Jurkat, Clone E6-1 (cell line): Measurements from ENCODE around the gene ACO1.

Experiments used
- DNase-seq: peaks from one replicate; pipeline ENCODE4 v3.0.0-alpha.2; 2011; ENCODE audit warnings: low read depth, low spot score
- H3K4me3 ChIP-seq: 2 replicates; pipeline ENCODE4 v1.5.1; 2011; ENCODE audit warnings: mild to moderate bottlenecking, low read length, control low read depth, moderate library complexity

ACO1 gene

DNA sequence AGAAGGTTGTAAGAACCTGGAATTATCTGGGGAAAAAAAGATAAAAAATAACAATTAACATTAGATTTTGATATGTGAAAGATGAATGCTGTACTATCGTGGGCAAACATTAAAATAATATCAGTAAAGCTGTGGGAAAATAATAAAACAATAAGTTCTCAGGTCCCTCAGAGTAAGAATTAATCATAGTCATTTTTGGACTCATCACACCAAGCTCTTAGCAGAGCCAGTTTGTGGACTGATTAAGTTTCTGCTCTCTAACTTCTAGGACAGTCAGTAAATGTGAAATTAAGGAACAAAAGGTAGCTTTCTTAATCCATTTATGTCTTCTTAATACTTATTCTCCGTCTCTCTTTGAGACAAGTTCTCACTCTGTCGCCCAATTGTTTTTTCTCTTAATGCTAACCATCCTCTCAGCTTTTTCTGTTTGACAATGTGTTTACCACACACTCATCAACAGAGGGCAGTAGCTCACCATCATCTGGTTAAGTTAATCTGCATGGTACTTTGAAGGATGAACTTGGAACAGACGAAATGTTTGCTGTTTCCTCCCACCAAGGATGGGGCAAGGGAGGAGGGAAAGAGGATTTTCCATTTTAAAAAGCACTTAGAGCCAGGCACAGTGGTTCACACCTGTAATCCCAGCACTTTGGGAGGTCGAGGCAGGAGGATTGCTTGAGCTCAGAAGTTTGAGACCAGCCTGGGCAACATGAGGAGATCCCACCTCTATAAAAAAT lies 5.3 kb upstream of the ACO1 start:
- no peak overlapping the region; the same call in 1 of the 2 replicates for H3K4me3 ChIP-seq
- DNase-seq = peak; percentile 81

DNA sequence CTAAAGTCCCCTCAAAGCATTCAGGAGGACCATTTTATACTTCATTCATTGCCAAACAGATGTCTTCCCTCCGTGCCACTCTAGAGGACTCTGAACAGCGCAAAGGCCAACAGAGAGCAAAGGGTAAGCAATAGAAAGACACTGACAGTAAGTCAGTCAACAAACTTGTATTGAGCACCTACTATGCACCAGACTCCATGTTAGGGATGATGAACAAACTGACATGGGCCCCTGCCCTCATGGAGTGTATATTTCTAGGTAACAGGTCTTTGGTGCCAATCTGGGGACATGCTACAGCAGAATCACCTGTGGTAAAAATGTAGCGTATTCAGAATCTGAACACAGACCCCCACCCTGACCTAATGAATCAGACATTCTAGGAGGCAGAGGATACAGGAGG lies 3.5 kb upstream of the ACO1 start:
- DNase-seq = no peak
- H3K4me3 ChIP-seq = no peak overlapping the region

DNA sequence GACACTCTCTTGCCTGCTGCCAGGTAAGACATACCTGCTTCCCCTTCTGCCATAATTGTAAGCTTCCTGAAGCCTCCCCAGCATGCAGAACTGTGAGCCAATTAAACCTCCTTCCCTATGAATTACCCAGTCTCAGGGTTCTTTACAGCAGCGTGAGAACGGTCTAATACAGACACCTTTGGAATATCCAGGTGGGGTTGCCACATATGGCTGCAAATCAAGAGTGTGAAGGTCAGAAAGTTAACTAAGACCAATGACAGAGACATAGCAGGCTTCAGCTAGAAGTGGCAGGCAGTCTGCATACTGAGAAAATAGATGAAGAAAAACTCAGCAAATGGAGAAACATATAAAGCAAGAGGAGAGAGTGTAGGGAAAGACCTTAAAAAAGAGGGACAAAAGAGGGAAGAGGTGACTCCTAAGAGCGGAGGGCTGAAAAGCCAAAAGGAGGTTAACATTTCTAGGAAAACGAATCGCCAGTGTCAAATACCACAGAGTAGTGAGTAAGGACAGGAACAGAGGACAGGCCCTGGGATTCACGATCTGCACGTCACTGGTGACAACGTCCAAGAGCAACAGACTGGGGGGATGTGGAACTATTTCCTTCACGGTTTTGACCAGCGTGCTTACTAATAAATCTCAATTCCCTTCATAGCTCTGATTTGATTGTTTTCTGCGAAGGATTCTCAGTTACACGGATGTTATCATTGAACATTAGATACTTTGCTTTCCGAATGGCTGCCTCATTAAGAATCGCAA lies 1.7 kb upstream of the ACO1 start:
- DNase-seq = no peak
- no peak overlapping the region for H3K4me3 ChIP-seq

DNA sequence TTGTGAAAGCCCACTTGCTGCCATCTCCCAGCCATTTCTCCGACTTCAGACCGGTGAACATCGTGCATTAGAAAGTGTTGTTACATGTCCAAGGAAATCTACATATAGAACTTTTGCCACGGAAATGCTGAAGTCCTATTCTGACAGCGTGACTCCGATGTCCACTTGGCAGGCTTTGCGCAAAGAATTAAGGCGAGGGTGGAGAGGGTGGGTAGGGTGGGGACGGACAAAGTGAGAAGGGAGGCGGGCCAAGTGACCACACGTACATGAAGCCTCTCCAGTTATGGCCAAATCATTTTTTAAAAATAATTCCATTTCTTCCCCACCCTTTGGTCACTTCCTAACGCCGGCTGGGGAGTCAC lies 460 bp upstream of the ACO1 start:
- DNase-seq = no peak
- peak overlapping the region; percentile 83 for H3K4me3 ChIP-seq

DNA sequence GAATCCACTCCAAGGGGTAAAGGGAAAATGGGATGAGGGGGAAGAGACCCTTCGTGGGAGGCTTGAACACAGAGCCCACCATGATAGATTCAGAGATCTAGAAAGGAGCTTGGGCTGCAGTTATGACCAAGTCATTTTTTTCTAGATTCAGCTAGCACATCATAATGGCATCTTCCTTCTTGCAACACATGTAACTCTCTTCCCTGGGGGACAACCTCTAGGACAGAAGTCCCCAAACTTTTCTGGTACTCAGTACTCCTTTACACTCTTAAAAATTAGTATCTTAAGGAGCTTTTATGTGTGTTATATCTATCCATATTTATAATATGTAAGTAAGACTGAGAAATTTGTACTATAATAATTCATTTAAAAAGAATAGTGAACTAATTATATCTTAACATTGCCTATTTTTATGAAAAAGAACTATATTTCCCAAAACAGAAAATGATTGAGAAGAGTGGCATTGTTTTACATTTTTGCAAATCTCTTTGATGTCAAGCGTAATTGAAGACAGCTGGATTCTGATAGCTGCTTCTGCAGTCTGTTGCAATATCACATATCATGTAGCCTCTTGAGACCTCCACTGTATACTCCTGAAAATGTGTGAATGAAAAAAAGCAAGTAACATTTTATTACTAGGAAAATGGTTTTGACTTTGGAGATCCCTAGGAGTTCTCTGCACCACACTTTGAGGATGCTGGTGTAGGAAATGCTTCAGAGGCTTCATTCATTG lies 875 bp downstream of the ACO1 start:
- no peak for DNase-seq

DNA sequence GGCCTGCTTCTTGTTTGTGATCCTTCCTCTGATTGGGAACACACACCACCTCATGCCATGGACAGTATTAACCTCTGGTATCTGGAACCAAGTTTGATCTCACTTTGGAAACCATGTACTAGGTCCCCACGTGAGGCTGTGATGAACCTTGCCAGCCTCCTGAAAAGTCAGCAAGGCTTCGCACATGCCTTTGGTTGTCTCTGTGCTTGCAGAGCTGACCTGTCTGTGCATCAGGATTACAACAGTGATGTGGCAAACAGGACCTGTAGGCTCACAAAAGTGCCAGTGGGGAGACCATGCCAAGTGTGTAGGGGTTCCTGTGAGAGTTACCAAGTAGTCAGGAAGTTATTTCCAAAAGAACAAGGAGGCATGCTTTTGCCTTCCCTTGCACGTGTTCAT lies 1.4 kb downstream of the ACO1 start:
- DNase-seq = no peak
- H3K4me3 ChIP-seq = no peak overlapping the region

More for the DNA sequence above, 875 bp downstream of the ACO1 start:
- H3K4me3 ChIP-seq = peak overlapping the region; percentile 83

DNA sequence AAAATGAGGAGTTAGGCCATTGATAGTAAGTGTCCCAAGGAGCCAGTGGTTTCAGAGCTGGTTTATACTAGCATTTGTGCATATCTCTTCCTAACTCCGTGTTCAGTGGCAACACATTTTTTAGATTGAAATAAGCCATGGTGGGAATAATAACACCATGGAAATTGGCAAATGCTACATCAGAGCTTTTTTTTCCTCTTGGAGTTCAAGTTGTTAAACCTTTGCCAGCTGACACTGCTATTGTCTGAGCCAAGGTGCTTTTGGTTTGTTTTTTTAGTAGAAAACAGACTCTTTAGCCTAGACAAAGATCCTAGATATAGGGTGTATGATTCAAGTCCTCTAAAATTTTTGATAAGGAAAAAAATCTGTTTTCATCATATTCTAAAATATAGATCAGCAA lies 2.8 kb downstream of the ACO1 start:
- no peak for DNase-seq
- no peak overlapping the region for H3K4me3 ChIP-seq

DNA sequence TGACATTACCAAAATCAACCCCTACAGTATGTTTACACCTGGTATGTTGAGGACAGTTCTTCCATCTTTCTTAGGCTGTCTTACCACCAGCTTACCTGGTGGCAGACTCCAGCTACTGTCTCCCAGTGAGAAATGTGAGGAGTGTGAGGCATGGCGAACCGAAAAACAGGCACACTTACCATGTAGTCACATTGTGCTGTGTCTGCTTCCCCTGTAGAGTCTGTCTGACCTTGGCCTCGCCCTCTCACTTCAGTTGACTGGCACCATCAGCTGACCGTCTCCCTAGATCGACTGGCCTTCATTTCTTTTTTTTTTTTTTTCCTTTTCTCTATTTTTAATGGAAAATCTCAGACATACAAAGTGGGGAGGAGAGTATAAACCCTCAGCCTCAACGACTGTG lies 4.9 kb downstream of the ACO1 start:
- no peak for DNase-seq
- H3K4me3 ChIP-seq = no peak overlapping the region

DNA sequence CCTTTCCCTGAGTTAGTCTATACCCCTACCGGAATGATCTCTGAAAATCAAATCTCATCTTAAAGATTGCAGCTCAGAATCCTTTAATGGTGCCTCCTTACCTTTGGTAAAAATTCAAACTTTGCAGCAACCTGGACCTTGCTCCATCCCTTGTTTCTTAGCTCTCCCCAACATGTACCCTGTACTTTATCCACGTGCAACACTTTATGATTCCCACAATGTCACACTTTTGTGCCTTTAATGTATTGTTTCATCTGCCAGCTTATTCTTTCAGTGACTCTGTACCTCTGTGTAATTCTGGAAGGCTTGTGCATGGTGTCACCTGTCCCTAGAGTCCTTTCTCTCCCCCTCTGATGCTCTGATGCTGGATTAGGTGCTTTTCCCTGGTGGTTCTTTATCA lies 9.5 kb downstream of the ACO1 start:
- DNase-seq = no peak
- H3K4me3 ChIP-seq = no peak overlapping the region

DNA sequence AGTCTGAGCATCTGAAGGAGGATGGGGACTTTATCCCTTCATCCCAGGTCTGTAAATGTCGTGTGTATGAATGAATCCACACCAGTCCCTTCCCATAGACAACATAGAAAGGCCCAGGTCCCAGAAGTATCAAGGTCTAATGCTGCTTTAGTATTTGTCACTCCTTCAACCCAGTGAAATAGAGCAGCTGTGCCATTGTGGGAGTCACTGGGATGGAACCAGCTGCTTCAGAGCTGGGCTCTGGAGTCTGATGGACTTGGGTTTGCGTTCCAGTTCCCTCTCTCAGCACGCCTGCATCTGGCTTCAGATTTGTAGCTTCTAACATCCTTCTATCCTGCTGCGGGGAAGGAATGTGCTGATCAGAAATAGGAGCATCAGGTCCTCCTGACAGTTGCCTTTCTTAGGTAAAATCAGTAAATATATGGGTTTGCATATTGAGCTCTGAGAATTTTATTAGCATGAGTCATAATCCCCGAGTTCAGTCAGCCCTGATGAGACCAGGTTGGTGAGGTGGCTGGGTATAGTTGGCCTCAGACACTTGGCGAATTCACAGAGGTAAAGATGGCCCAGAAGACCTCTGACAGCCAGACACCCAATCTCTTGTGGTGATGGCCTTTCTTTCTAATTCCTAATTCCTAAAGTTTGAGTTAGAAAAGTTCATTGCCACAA lies 10.1 kb downstream of the ACO1 start:
- no peak overlapping the region for H3K4me3 ChIP-seq
- no peak for DNase-seq

DNA sequence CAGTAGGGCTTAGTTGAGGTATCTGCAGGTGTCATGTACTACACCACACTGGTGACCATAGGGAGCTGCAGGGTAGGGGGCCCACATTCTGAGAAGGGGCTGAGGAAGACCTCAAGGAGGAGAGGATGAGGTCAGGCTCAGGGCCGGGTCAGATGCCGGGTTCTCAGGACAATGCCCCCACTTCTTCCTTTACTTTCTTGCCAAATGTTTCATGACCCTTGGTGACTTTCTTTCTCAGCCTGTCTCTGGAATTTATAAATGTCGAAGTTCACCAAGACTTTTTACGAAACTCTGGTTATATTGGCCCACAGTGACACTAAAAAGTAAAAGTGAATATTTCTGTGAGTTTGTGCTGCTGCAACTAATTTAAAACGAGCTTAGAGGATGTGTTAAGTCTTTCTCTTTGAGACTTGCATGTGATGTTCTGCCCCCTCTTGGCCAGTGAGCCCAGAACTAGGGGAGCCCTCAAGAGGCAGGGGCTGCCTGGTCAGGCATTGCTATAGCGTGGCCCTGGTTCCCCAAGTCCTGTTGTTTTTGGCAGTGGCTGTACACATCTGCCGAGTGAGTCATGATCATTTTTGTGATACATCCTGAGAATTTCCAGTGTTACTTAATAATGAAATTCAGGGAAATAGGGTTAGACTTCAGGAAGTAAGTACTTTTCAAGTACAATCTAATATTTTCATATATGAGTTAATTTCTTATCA lies 11.2 kb downstream of the ACO1 start:
- no peak overlapping the region for H3K4me3 ChIP-seq
- no peak for DNase-seq

DNA sequence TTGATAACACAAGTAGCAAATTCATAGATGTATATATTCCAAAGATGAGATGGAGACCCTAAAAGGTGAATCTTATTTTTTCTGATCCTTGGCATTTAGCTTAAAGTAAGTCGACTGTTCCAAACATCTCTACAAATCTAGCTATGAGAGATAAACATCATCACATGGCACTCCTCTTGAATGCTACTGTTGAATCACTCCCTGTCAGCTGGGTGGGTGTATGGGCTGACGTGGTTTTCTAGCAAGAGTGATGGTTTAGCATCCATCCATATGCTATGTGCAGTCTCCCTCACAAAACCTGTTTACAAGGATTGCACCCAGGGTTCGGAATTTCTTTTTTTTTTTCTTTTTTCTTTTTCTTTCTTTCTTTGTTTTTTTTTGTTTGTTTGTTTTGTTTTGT lies 13.8 kb downstream of the ACO1 start:
- H3K4me3 ChIP-seq = no peak overlapping the region
- DNase-seq = no peak

DNA sequence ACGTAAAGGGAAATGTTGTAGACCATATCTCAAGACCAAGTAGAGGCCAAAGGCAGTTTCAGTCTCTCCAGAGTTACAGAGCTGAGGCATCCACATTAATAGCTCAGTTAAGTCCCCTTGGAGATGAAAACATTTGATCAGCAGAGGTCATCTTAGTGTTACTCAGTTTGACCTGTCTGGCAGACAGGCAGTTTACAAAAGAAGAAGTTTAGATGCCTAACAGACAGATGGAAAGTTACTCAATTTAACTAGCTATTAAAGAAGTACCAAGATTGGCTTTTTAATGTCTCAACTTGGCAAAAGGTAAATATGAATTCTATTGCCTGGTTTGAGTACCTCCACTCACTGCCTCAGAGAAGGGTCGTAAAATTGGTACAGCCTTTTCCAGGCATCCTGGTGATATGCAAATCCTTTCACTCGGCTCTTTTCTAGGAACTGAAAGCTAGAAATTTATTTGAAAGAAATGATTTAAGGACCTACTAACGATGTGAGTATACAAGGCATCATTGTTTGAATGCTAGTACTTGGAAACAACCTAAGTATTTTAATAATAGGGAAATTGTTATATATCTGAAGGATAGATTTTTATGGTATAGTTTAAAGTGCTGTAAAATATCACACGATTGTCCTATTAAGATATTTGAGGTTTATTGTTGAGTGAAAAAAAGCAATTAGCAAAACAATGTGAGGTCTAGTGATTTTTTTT lies 14.8 kb downstream of the ACO1 start:
- DNase-seq = no peak
- H3K4me3 ChIP-seq = no peak overlapping the region

DNA sequence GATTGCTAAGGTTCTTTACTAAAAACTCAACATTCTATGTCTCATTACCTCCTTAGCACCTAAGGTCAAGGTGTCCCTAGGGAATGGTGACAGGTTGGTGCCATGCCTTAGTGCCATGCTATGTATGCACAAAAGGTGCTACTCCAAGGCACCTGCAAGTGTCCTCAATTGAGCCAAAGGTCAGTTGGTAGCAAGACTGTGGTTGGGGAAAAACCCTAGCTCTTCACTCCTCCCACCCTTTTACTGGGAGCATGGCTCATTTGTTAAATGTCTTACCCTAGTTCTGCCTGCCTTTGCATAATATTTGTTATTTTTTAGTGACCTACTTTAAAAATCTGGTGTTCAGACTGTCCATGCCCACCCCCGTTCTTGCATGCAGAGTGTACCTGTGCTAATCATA lies 17.0 kb downstream of the ACO1 start:
- H3K4me3 ChIP-seq = no peak overlapping the region
- DNase-seq = no peak

DNA sequence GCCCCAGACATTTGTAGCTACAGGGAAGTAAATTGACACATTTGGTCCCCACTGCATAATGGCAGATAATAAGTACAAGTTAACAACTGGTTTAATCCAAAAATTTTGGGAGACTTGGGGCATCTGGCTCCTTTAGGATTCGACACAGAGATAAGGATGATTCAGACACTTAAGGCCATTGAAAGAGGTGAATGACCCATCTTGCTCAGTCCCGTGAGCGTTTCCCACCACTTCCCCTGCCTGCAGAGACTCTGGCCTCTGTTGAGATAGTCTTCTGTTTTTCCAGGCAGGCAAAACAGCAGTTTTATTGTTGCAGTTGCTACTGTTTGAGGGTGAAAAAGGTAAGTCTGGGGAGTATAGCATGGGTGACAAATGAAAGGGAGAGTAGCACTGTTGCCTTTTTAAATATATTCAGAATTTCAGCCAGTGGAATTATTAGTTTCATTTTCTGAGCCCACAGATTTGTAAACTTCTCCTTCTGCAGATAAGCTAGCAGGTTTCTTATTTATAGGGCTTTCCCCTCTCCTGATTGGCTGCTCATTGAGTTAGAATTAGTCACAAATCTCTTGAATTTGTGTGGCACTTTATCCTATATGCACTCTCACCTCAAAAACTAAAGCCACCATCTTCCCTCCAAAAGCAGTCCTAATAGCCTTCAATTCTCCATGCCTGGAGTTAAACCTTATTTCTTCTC lies 19.3 kb downstream of the ACO1 start:
- H3K4me3 ChIP-seq = no peak overlapping the region
- no peak for DNase-seq

DNA sequence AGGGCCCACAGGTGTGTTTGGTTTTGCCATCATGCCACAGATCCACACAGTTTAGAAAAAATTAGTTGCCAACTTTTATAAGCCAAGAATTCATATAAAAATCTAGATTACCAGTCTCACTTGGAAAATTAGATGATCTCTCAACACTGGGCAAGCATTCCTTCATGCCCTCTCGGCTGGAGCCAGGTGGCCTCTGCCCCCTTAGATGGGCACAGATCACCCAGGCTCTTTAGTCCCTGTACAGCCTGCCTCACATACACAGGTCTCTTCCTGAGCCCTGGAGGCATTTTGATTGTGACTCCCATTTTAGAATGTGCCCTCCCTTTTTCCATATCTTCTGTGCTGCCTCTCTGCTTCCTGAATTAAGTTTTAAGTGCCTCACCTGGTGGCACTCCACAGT lies 20.0 kb downstream of the ACO1 start:
- no peak for DNase-seq
- no peak overlapping the region for H3K4me3 ChIP-seq

DNA sequence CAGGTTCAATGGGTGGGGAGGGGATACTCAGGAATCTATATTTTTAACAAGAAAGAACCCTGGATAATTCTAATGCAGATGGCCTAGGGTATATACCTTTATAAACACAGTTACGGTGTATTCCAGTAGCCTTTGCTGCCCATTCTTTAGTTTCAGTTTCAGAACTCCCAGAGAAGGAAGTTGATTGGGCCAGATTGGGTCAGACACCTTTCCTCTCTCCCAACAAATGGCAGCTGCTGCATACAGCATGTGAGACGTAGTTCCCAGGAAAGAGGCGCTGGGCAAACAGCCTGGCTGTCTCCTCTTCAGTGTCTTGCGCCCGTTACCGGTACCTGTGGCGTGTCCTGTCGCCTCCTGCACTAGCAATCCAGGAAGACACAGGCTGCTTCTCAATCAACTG lies 20.4 kb downstream of the ACO1 start:
- DNase-seq = no peak
- no peak overlapping the region for H3K4me3 ChIP-seq

DNA sequence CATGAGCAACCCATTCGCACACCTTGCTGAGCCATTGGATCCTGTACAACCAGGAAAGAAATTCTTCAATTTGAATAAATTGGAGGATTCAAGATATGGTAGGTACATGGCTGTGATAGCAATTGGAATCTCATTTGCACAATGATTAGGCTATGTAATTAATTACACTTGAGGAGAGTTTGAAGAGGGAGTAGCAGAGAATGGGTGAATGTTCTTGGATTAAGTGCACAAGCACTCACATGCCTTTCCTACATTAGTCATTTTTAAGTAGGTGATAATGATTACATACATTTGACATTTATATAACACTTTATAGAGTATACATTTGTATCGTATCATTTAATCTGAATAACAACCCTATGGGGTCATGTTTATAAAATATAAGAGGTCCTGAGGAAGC lies 21.1 kb downstream of the ACO1 start:
- no peak for DNase-seq
- H3K4me3 ChIP-seq = no peak overlapping the region
